Stomach (tissue), 4 donors: ENCODE data around the gene SLC20A1.
"Not testable (repeated sequence)": the region's sequence is repeated elsewhere in the genome, so short reads cannot be mapped to it uniquely, and the experiment has no call there.

Experiments used
- CTCF ChIP-seq, 7 experiments: fragments of 450-650 bp in 4 of 7; fragments of 200-600 bp in 3 of 7; sonication (generic) in 3 of 7; IDR thresholded peaks; one replicate each; pipeline ENCODE4 v1.5.1; 2016 to 2019; ENCODE audit warnings: antibody characterized with exemption in 7 of 7, control low read depth in 2 of 7, mild to moderate bottlenecking in 1 of 7
- POLR2A ChIP-seq, 4 donors: fragments of 450-650 bp; IDR thresholded peaks; one replicate each; pipeline ENCODE4 v1.6.1; 2016; ENCODE audit warnings: antibody characterized with exemption in 4 of 4, control low read depth in 2 of 4, mild to moderate bottlenecking in 1 of 4, moderate library complexity in 1 of 4

- TF ChIP-seq CTCF, POLR2A (IDR thresholded peaks at IDR 0.05): not testable (repeated sequence)
These were observed 61.2 kb downstream of the SLC20A1 start for GRCh38 chr2:112706947-112707346.
